Ovary (tissue), 9 donors: ENCODE measurements around the gene NDST4. TPM values are rescaled to one million over a fixed set of nuclear protein-coding genes. Genes with fewer than 3 reads are reported as not detected.

Experiments used
- DNase-seq, 5 donors: peaks; one replicate each; pipeline ENCODE4 v3.0.0-alpha.2; 2019 to 2020
- H3K27ac ChIP-seq, 2 donors: fragments of 200-600 bp; one replicate each; pipeline versions ENCODE4 v1.5.1 to v1.8.0; 2019 to 2022
- H3K27me3 ChIP-seq: fragments of 200-600 bp; one replicate; pipeline ENCODE4 v1.8.0; 2022
- H3K36me3 ChIP-seq: fragments of 200-600 bp; sonication (generic); one replicate; pipeline ENCODE4 v1.5.1; 2019
- H3K4me1 ChIP-seq: one replicate; pipeline ENCODE4 v1.8.1; 2013; ENCODE audit warnings: mild to moderate bottlenecking, moderate library complexity; ENCODE audit not compliant: insufficient read depth
- H3K4me3 ChIP-seq: fragments of 200-600 bp; sonication (generic); one replicate; pipeline ENCODE4 v1.5.1; 2017
- H3K9me3 ChIP-seq, 2 donors: fragments of 200-600 bp in 1 of 2; sonication (generic) in 1 of 2; one replicate each; pipeline versions ENCODE4 v1.5.1 to v1.8.1; 2013 to 2019; ENCODE audit warnings: mild to moderate bottlenecking in 1 of 2, moderate library complexity in 1 of 2
- CTCF ChIP-seq, 3 donors: fragments of 450-650 bp in 2 of 3; fragments of 200-600 bp in 1 of 3; IDR thresholded peaks; one replicate each; pipeline versions ENCODE4 v1.5.1 to v1.8.0; 2016 to 2022; ENCODE audit warnings: antibody characterized with exemption in 3 of 3, mild to moderate bottlenecking in 1 of 3
- EP300 ChIP-seq: sonication (generic); formaldehyde crosslinking; IDR thresholded peaks from one replicate; pipeline ENCODE4 v1.6.1; 2017; ENCODE audit warnings: antibody characterized with exemption
- POLR2A ChIP-seq: fragments of 450-650 bp; IDR thresholded peaks from one replicate; pipeline ENCODE4 v1.6.1; 2017; ENCODE audit warnings: antibody characterized with exemption, mild to moderate bottlenecking, moderate library complexity
- WGBS, 3 donors: extraction: QIAGEN DNeasy Blood & Tissue Kit in 1 of 3; methylation state at CpG; one replicate each; pipeline versions ENCODE4 v1.1.5 to v1.1.7; 2013 to 2017; 5-methylcytosine and 5-hydroxymethylcytosine counted together
- intact Hi-C, 4 donors: fragments of 100-400 bp; cut with DNase I; formaldehyde crosslinking; loops; one replicate each; pipeline versions ENCODE4 v1.11.0 to v1.15.1; 2022 to 2023
- polyA plus RNA-seq, 2 donors: library from polyadenylated mRNA; stranded (reverse); fragments of 200-250 nt in 1 of 2; fragments of 350-450 nt in 1 of 2; fragmentation: Illumina TruSeq in 1 of 2; extraction: RNeasy Lipid Tissue Mini Kit (QIAGEN cat#74804) in 1 of 2; gene quantifications; one replicate each; pipeline ENCODE4 v1.2.3, GENCODE V29; 2013 to 2014
- total RNA-seq, 7 donors: library from RNA; depleted of rRNA in 2 of 7; stranded (reverse); fragments of >200 nt in 2 of 7; fragmentation: NEBNext Ultra II Directional in 3 of 7; extraction: Animal tissue kit (Norgen Biotek cat#: 25700) in 3 of 7; gene quantifications; one replicate each; pipeline versions ENCODE4 v1.1.0 to v1.2.4, GENCODE V29; 2016 to 2023
- donor health status: DM: no; HTN: no; CAD: no; lungs with moderate emphysema.
- donor health status: DM: no; HTN: no; CAD: no.
- donor health status: Bipolar disorder and iron deficiency.
- donor health status: DM: yes; HTN: yes; CAD: no.
- donor health status: DM: no; HTN: no; CAD: no.
- donor health status: DM: yes; HTN: yes; CAD: no.

The NDST4 gene
- total and polyA plus RNA-seq, 9 donors, result 0.12 to 2.9 (median 0.72) TPM

GRCh38 chr4:114941503-114941902 is 171.9 kb downstream of the NDST4 start:
- no peak for DNase-seq
- H3K4me1 ChIP-seq, result no peaks in the 10 kb centered on the region
- 64 to 83% (median 81%) methylated on average over 2 of the region's 2 CpGs for WGBS, 3 donors
- H3K9me3 ChIP-seq, result no peaks in the 10 kb centered on the region
- TF ChIP-seq POLR2A (no peak), CTCF (IDR thresholded peaks at IDR 0.05) (no peak), EP300 (no peak)
- H3K27me3 ChIP-seq, result no peaks in the 10 kb centered on the region
- intact Hi-C loops, result no loop called here
- H3K4me3 ChIP-seq, result no peak overlapping the region
- H3K27ac ChIP-seq, result no peak overlapping the region
- H3K36me3 ChIP-seq, result no peaks in the 10 kb centered on the region

GRCh38 chr4:114927881-114928280 is 185.5 kb downstream of the NDST4 start:
- TF ChIP-seq CTCF (IDR thresholded peaks at IDR 0.05) (no peak), EP300 (no peak)
- 93 to 99% (median 96%) methylated on average over 2 of the region's 2 CpGs for WGBS, 3 donors

GRCh38 chr4:114926583-114926982 is 186.8 kb downstream of the NDST4 start:
- no peak for TF ChIP-seq CTCF (IDR thresholded peaks at IDR 0.05)
- no peak for TF ChIP-seq POLR2A
- no peak for TF ChIP-seq EP300
- H3K36me3 ChIP-seq, result no peaks in the 10 kb centered on the region
- DNase-seq, result no peak
- no peaks in the 10 kb centered on the region for H3K9me3 ChIP-seq
- H3K27me3 ChIP-seq, result no peaks in the 10 kb centered on the region
- H3K4me1 ChIP-seq, result no peaks in the 10 kb centered on the region
- H3K4me3 ChIP-seq, result no peak overlapping the region
- intact Hi-C loops, result no loop called here
- no peak overlapping the region for H3K27ac ChIP-seq

More at GRCh38 chr4:114927881-114928280, 185.5 kb downstream of the NDST4 start:
- H3K4me1 ChIP-seq, result no peaks in the 10 kb centered on the region
- H3K4me3 ChIP-seq, result no peak overlapping the region
- H3K36me3 ChIP-seq, result no peaks in the 10 kb centered on the region
- intact Hi-C loops, result no loop called here
- DNase-seq, result no peak
- H3K27ac ChIP-seq, result no peak overlapping the region
- H3K9me3 ChIP-seq, result no peaks in the 10 kb centered on the region
- no peaks in the 10 kb centered on the region for H3K27me3 ChIP-seq

GRCh38 chr4:114924311-114924710 is 189.1 kb downstream of the NDST4 start:
- Histone ChIP-seq H3K9me3 (no peaks in the 10 kb centered on the region), H3K4me3 (no peak overlapping the region), H3K36me3 (no peaks in the 10 kb centered on the region), H3K27ac (no peak overlapping the region), H3K27me3 (no peaks in the 10 kb centered on the region), H3K4me1 (no peaks in the 10 kb centered on the region)
- no peak for DNase-seq
- intact Hi-C loops, result no loop called here
- TF ChIP-seq EP300 (no peak), POLR2A (no peak), CTCF (IDR thresholded peaks at IDR 0.05) (no peak)
- 52 to 80% (median 69%) methylated on average over 1 of the region's 1 CpG for WGBS, 3 donors

- no peaks in the 10 kb centered on the region for H3K4me1 ChIP-seq
- no peak overlapping the region for H3K27ac ChIP-seq
- 94 to 98% (median 96%) methylated on average over 3 of the region's 3 CpGs for WGBS, 3 donors
- H3K9me3 ChIP-seq, result no peaks in the 10 kb centered on the region
- no peak for DNase-seq
- no peak overlapping the region for H3K4me3 ChIP-seq
- intact Hi-C loops, result no loop called here
- no peaks in the 10 kb centered on the region for H3K27me3 ChIP-seq
- H3K36me3 ChIP-seq, result no peaks in the 10 kb centered on the region
- no peak for TF ChIP-seq POLR2A
- TF ChIP-seq EP300, result no peak
- TF ChIP-seq CTCF (IDR thresholded peaks at IDR 0.05), result no peak
Observed at GRCh38 chr4:114922592-114922933, 190.9 kb downstream of the NDST4 start.
